K562 (cell line): ENCODE data around the gene ZNF865. TPM values are rescaled to one million over a fixed set of nuclear protein-coding genes. Genes with fewer than 3 reads are reported as not detected.

Experiments used
- CREBBP ChIP-seq: IDR thresholded peaks from one replicate; pipeline ENCODE4 v1.6.1; 2012; ENCODE audit warnings: low read depth, mild to moderate bottlenecking, control low read depth, inconsistent platforms, low read length
- EGR1 ChIP-seq: fragments of 450-650 bp; conservative IDR thresholded peaks from 2 replicates; pipeline ENCODE4 v1.6.1; 2017; ENCODE audit warnings: mild to moderate bottlenecking
- ESRRA ChIP-seq: fragments of 450-650 bp; IDR thresholded peaks from 2 replicates; pipeline ENCODE4 v1.6.1; 2014; ENCODE audit warnings: low read depth, mild to moderate bottlenecking, moderate library complexity, borderline replicate concordance
- GABPB1 ChIP-seq: sonication (generic); formaldehyde crosslinking; IDR thresholded peaks from 2 replicates; pipeline ENCODE4 v1.8.0; 2022; ENCODE audit warnings: mild to moderate bottlenecking, missing genetic modification reagents
- HCFC1 ChIP-seq: IDR thresholded peaks from 2 replicates; pipeline ENCODE4 v1.6.1; 2012; ENCODE audit warnings: low read depth, low read length, improper control_type of control experiment
- KAT7 ChIP-seq: sonication (generic); formaldehyde crosslinking; IDR thresholded peaks from 2 replicates; pipeline ENCODE4 v1.8.0; 2022; ENCODE audit warnings: missing genetic modification reagents, mild to moderate bottlenecking, borderline replicate concordance
- KHSRP ChIP-seq: fragments of 450-650 bp; IDR thresholded peaks from 2 replicates; pipeline ENCODE4 v1.6.1; 2017
- MYC ChIP-seq, 2 experiments: fragments of 250-450 bp in 1 of 2; sonication (Bioruptor Pico) in 1 of 2; IDR thresholded peaks; 2 replicates each; pipeline versions ENCODE4 v1.5.1 to v1.6.1; 2012 to 2021; ENCODE audit warnings: low read depth in 2 of 2, borderline replicate concordance in 1 of 2, improper control_type of control experiment in 1 of 2, low read length in 1 of 2, mild to moderate bottlenecking in 1 of 2, moderate library complexity in 1 of 2
- NR0B1 ChIP-seq: fragments of 450-650 bp; IDR thresholded peaks from one replicate; pipeline ENCODE4 v1.6.1; 2018; ENCODE audit warnings: mild to moderate bottlenecking, moderate library complexity; ENCODE audit not compliant: partially characterized antibody
- PHB2 ChIP-seq: fragments of 450-650 bp; IDR thresholded peaks from 2 replicates; pipeline ENCODE4 v1.6.1; 2017; ENCODE audit warnings: low read depth
- PTRF ChIP-seq: fragments of 450-650 bp; IDR thresholded peaks from 2 replicates; pipeline ENCODE4 v1.6.1; 2016; ENCODE audit warnings: mild to moderate bottlenecking, missing genetic modification characterization, missing compliant biosample characterization
- RNF219 ChIP-seq: fragments of 250-450 bp; sonication (Bioruptor Pico); IDR thresholded peaks from 2 replicates; pipeline ENCODE4 v1.5.0; 2022; ENCODE audit warnings: mild to moderate bottlenecking
- SAFB ChIP-seq: fragments of 200-400 bp; formaldehyde crosslinking; IDR thresholded peaks from 2 replicates; pipeline ENCODE4 v1.6.1; 2017; ENCODE audit warnings: low read depth, low read length, borderline replicate concordance
- TAF1 ChIP-seq: IDR thresholded peaks from 2 replicates; pipeline ENCODE4 v1.6.1; 2011; ENCODE audit warnings: mild to moderate bottlenecking, low read length, moderate library complexity; ENCODE audit not compliant: insufficient read depth, control insufficient read depth, severe bottlenecking; ENCODE audit errors: extremely low read depth
- TFAP4 ChIP-seq: sonication (generic); formaldehyde crosslinking; IDR thresholded peaks from 2 replicates; pipeline ENCODE4 v1.8.0; 2022; ENCODE audit warnings: missing genetic modification reagents, mild to moderate bottlenecking, moderate library complexity, borderline replicate concordance
- YY1 ChIP-seq, 3 experiments: IDR thresholded peaks; 2 replicates each; pipeline ENCODE4 v1.6.1; 2011; ENCODE audit warnings: low read length in 2 of 3, mild to moderate bottlenecking in 2 of 3, moderate library complexity in 2 of 3, borderline replicate concordance in 1 of 3, control low read depth in 1 of 3, low read depth in 1 of 3; ENCODE audit not compliant: insufficient read depth in 3 of 3, insufficient replicate concordance in 2 of 3, control insufficient read depth in 1 of 3, insufficient read length in 1 of 3; ENCODE audit errors: extremely low read depth in 1 of 3
- ZC3H8 ChIP-seq: fragments of 450-650 bp; IDR thresholded peaks from 2 replicates; pipeline ENCODE4 v1.6.1; 2017
- ZNF197 ChIP-seq: fragments of 200-800 bp; sonication (Bioruptor generic); IDR thresholded peaks from 2 replicates; pipeline ENCODE4 v1.6.1; 2016; ENCODE audit warnings: low read depth, missing genetic modification characterization, missing compliant biosample characterization
- polyA plus RNA-seq, 8 experiments: library from polyadenylated mRNA; depleted of rRNA in 4 of 8; stranded (reverse) in 5 of 8; unstranded in 3 of 8; fragments of >200 nt; fragmentation: Nextera tagmentation in 2 of 8; fragmentation: Illumina TruSeq in 1 of 8; extraction: Ambion mirVana in 2 of 8; extraction: Trizol in 1 of 8; gene quantifications; 2 replicates each; pipeline versions ENCODE4 v1.2.1 to v1.2.3, GENCODE V29; 2011 to 2014; ENCODE audit warnings: inconsistent platforms in 1 of 8, missing spikeins in 1 of 8
- total RNA-seq, 7 experiments: library from RNA; depleted of rRNA in 6 of 7; stranded (reverse); fragments of >200 nt in 6 of 7; fragmentation: Illumina TruSeq in 2 of 7; extraction: Trizol in 2 of 7; gene quantifications; 2 replicates each; pipeline versions ENCODE4 v1.2.1 to v1.2.3, GENCODE V29; 2011 to 2021; ENCODE audit warnings: low replicate concordance in 1 of 7
- TF ChIP-seq, protein P1 (sequence below): IDR thresholded peaks from 2 replicates; pipeline ENCODE4 v1.6.1; 2011; ENCODE audit warnings: borderline replicate concordance, low read depth, mild to moderate bottlenecking, moderate library complexity, low read length; ENCODE audit not compliant: insufficient read depth, poor library complexity, severe bottlenecking

The ZNF865 gene
- total and polyA plus RNA-seq, 9 of the 15 experiments (the other 6 are each of a cell fraction or from before 2014, with no cell fraction given): 0.40 to 18.8 (median 1.6) TPM; not detected in 2

DNA sequence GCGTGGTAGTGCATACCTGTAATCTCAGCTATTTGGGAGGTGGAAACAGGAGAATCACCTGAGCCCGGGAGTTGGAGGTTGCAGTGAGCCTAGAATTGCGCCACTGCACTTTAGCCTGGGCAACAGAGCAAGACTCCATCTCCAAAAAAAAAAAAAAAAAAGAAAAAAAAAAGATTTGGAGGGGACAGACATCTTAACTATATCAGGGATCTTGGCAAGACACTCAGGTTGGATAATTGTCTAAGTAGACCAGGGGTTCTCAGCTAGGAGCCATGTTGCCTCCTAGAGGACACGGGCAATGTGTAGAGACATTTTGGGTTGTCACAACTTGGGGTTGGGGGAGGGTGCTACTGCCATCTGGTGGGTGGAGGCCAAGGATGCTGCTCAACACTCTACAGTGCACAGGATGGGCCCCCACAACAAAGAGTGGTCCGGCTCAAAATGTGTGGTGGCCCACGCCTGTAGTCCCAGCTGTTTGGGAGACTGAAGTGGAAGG is 33.5 kb downstream of the ZNF865 start (continued):
- TF ChIP-seq NR0B1 (no peak), HCFC1 (peak; percentile 57), KHSRP (no peak), TFAP4 (CRISPR knock-in tag) (peak; percentile 18; the same call in 1 of the 2 replicates), ZC3H8 (no peak), MYC (IDR thresholded peaks at IDR 0.05; ENCODE audit: low read depth, low read length) (peak; percentile 47; the same call in 1 of the 2 replicates), MYC (CRISPR knock-in tag; IDR thresholded peaks at IDR 0.05; ENCODE audit: borderline replicate concordance, low read depth) (no peak), KAT7 (no peak), ESRRA (peak; percentile 37; the same call in 1 of the 2 replicates), TAF1 (no peak), RNF219 (CRISPR knock-in tag) (no peak), SAFB (no peak), YY1 (IDR thresholded peaks at IDR 0.05; ENCODE audit: borderline replicate concordance in 1 of 3, control insufficient read depth in 1 of 3, extremely low read depth in 1 of 3, insufficient read depth in 3 of 3, insufficient read length in 1 of 3, insufficient replicate concordance in 2 of 3, low read depth in 1 of 3, low read length in 2 of 3) (peak in 2 of 3 experiments; percentile 61 to 82), ZNF197 (CRISPR knock-in tag) (no peak), EGR1 (peak; percentile 18; the same call in 1 of the 2 replicates), GABPB1 (CRISPR knock-in tag) (0 out of 2 replicates have a peak, but pooled peaks have one; percentile 32), PHB2 (no peak), PTRF (tag) (no peak), CREBBP (no peak)
- TF ChIP-seq, protein P1, sequence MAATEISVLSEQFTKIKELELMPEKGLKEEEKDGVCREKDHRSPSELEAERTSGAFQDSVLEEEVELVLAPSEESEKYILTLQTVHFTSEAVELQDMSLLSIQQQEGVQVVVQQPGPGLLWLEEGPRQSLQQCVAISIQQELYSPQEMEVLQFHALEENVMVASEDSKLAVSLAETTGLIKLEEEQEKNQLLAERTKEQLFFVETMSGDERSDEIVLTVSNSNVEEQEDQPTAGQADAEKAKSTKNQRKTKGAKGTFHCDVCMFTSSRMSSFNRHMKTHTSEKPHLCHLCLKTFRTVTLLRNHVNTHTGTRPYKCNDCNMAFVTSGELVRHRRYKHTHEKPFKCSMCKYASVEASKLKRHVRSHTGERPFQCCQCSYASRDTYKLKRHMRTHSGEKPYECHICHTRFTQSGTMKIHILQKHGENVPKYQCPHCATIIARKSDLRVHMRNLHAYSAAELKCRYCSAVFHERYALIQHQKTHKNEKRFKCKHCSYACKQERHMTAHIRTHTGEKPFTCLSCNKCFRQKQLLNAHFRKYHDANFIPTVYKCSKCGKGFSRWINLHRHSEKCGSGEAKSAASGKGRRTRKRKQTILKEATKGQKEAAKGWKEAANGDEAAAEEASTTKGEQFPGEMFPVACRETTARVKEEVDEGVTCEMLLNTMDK: peak; percentile 39
